ENCODE data around the gene ATL1.
"Not testable (repeated sequence)": the region's sequence is repeated elsewhere in the genome, so short reads cannot be mapped to it uniquely, and the experiment has no call there.

Gene ATL1

GRCh38 chr14:50534997-50535396 is 24.9 kb upstream of the ATL1 start:
- no peak for DNase-seq

GRCh38 chr14:50538034-50538433 is 21.9 kb upstream of the ATL1 start:
- not testable (repeated sequence) for DNase-seq

GRCh38 chr14:50539051-50539450 is 20.9 kb upstream of the ATL1 start:
- DNase-seq, result no peak

GRCh38 chr14:50541159-50541567 is 18.8 kb upstream of the ATL1 start:
- DNase-seq, result no peak

- peak; percentile 42 for DNase-seq
These were observed 17.0 kb upstream of the ATL1 start for GRCh38 chr14:50542941-50543418.

- DNase-seq, result no peak
These were observed 15.0 kb upstream of the ATL1 start for GRCh38 chr14:50544911-50545310.

- DNase-seq, result no peak
These were observed 14.3 kb upstream of the ATL1 start for GRCh38 chr14:50545618-50546017.

- no peak for DNase-seq
These were observed 9.7 kb upstream of the ATL1 start for GRCh38 chr14:50550294-50550693.

- DNase-seq, result no peak
These were observed 8.1 kb upstream of the ATL1 start for GRCh38 chr14:50551877-50552276.

GRCh38 chr14:50552796-50553195 is 7.1 kb upstream of the ATL1 start:
- not testable (repeated sequence) for DNase-seq

- DNase-seq, result peak; percentile 73
These were observed 963 bp downstream of the ATL1 start for GRCh38 chr14:50560931-50561285.

GRCh38 chr14:50562841-50563240 is 2.9 kb downstream of the ATL1 start:
- no peak for DNase-seq

GRCh38 chr14:50569714-50570274 is 9.8 kb downstream of the ATL1 start:
- DNase-seq, result no peak

- no peak for DNase-seq
These were observed 13.9 kb downstream of the ATL1 start for GRCh38 chr14:50573862-50574261.

GRCh38 chr14:50575769-50576168 is 15.8 kb downstream of the ATL1 start:
- no peak for DNase-seq

GRCh38 chr14:50577982-50578381 is 18.0 kb downstream of the ATL1 start:
- no peak for DNase-seq

- DNase-seq, result no peak
These were observed 18.5 kb downstream of the ATL1 start for GRCh38 chr14:50578433-50578832.

GRCh38 chr14:50590464-50590863 is 30.5 kb downstream of the ATL1 start:
- no peak for DNase-seq

GRCh38 chr14:50594577-50595316 is 34.8 kb downstream of the ATL1 start:
- DNase-seq, result no peak

- no peak for DNase-seq
These were observed 38.8 kb downstream of the ATL1 start for GRCh38 chr14:50598765-50599164.

- peak; percentile 6 for DNase-seq
These were observed 39.9 kb downstream of the ATL1 start for GRCh38 chr14:50599700-50600444.

GRCh38 chr14:50600849-50601248 is 40.9 kb downstream of the ATL1 start:
- DNase-seq, result no peak

- no peak for DNase-seq
These were observed 41.4 kb downstream of the ATL1 start for GRCh38 chr14:50601394-50601793.

- peak; percentile 54 for DNase-seq
These were observed 42.1 kb downstream of the ATL1 start for GRCh38 chr14:50602035-50602434.
